Measurements from ENCODE around the gene L3MBTL4. TPM values are rescaled to one million over a fixed set of nuclear protein-coding genes. Genes with fewer than 3 reads are reported as not detected.
"Not testable (repeated sequence)": the region's sequence is repeated elsewhere in the genome, so short reads cannot be mapped to it uniquely, and the experiment has no call there.

L3MBTL4 gene
- total RNA-seq, 2 experiments from 2014 or later = 0.37 to 0.38 TPM

DNA sequence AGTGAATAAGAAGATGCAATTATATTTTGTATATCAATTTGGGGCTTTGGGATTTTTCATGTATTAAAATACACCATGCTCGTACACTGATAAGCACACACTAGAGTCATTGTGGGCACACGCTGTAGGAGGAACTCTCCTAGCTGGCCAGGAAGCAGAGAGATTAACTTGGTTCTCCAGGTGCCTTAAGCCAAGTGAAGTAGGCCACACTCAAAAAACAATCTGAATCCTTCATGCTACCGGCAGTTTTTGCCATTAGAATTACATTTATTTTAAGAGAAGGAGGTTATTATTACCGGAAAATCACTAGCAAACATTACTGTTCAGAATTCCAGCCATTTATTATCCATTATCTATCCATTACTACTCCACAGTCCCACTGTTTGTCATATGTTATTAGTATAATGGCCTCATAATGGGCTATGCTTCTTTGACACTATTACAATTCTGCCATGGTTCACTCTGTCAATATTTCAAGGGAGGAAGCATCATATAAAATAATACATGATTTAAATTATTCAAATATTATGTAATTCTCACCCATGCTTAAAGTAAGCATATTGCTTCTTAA, 214.4 kb downstream of the L3MBTL4 start:
- no peak overlapping the region for H3K27ac Mint-ChIP-seq
- no peaks in the 10 kb centered on the region for H3K27me3 Mint-ChIP-seq
- H3K36me3 Mint-ChIP-seq = no peaks in the 10 kb centered on the region
- H3K4me3 Mint-ChIP-seq = no peak overlapping the region
- H3K9me3 Mint-ChIP-seq = no peaks in the 10 kb centered on the region
- DNase-seq = no peak
- H3K4me1 Mint-ChIP-seq = no peaks in the 10 kb centered on the region

DNA sequence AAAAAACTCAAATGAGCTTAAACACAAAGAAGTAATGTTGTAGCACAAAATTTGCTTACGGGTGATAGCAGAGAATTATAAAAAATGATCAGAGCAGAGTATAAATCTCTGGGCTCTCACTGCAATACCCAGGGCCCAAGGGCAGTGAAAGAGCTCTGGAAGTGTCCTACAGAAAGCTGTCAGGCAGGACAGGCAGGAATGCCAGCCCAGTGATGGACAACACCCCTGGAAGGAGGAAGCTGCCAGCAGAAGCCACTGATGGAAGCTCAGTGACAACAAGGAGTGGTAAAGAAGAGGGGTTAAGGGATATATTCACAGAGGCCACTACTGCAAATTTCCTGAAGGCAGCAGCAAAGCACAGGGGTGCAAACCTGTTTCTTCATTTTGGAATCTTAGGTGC, 214.9 kb downstream of the L3MBTL4 start:
- Mint-ChIP-seq H3K4me1 (no peaks in the 10 kb centered on the region), H3K9me3 (no peaks in the 10 kb centered on the region), H3K27ac (no peak overlapping the region), H3K27me3 (no peaks in the 10 kb centered on the region), H3K4me3 (no peak overlapping the region), H3K36me3 (no peaks in the 10 kb centered on the region)
- DNase-seq = no peak

DNA sequence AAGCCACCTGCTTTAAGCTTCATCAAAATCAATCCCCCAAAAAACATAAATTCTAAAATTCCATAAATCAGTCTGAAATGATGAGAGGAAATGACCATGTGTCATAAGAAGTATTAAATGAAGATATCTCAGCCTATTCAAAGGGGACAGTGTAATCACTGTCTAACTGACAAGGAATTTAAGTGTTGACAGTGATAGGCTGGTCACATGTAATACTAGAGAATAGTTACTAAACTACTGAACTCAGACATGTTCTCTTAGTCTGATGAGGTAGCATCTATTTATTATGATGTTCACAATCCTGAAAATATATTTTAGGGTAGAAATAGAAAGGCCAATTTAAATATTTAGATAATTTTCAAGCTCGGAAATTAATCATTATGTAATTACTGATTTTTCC, 216.1 kb downstream of the L3MBTL4 start:
- H3K9me3 Mint-ChIP-seq = no peaks in the 10 kb centered on the region
- DNase-seq = no peak
- no peaks in the 10 kb centered on the region for H3K4me1 Mint-ChIP-seq
- no peaks in the 10 kb centered on the region for H3K27me3 Mint-ChIP-seq
- no peak overlapping the region for H3K27ac Mint-ChIP-seq
- H3K4me3 Mint-ChIP-seq = no peak overlapping the region
- no peaks in the 10 kb centered on the region for H3K36me3 Mint-ChIP-seq

DNA sequence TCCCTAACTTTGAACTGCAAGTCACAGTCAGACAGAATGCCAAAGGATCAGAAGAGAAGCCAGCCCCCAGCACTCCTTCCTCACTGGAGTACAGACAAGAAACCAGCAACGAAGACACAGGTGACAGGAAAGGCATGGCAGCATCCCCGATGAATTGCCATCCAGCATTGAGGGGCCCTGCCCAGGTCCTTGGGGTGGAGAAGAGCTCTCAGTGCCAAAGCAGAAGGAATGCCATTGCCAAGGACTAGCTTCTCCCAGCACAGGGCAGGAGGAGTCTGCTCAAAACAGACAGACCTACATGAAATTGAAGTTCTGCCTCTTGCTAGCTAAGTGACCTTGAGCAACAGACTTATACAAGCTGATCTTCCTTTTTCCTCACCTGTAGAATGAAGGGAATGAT, 220.1 kb downstream of the L3MBTL4 start:
- DNase-seq = no peak
- Mint-ChIP-seq H3K27ac (no peak overlapping the region), H3K4me1 (no peaks in the 10 kb centered on the region), H3K36me3 (no peaks in the 10 kb centered on the region), H3K9me3 (no peaks in the 10 kb centered on the region), H3K4me3 (no peak overlapping the region), H3K27me3 (no peaks in the 10 kb centered on the region)

DNA sequence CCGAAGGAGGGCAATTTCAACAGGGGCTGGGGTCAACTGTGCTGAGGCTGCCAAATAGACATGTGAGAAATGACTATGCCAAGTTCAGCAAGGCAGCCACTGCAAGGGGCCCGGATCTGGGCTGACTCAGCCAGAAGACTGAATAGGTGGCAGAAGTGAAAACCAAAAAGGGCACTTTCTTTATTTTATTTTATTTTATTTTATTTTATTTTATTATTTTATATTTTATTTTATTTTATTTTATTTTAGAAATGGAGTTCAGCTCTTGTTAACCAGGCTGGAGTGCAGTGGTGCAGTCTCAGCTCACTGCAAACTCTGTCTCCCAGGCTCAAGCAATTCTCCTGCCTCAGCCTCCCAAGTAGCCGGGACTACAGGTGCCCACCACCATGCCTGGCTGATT, 228.9 kb downstream of the L3MBTL4 start:
- not testable (repeated sequence) for H3K27me3 Mint-ChIP-seq, H3K4me1 Mint-ChIP-seq, H3K9me3 Mint-ChIP-seq, H3K27ac Mint-ChIP-seq, H3K4me3 Mint-ChIP-seq, H3K36me3 Mint-ChIP-seq, DNase-seq

DNA sequence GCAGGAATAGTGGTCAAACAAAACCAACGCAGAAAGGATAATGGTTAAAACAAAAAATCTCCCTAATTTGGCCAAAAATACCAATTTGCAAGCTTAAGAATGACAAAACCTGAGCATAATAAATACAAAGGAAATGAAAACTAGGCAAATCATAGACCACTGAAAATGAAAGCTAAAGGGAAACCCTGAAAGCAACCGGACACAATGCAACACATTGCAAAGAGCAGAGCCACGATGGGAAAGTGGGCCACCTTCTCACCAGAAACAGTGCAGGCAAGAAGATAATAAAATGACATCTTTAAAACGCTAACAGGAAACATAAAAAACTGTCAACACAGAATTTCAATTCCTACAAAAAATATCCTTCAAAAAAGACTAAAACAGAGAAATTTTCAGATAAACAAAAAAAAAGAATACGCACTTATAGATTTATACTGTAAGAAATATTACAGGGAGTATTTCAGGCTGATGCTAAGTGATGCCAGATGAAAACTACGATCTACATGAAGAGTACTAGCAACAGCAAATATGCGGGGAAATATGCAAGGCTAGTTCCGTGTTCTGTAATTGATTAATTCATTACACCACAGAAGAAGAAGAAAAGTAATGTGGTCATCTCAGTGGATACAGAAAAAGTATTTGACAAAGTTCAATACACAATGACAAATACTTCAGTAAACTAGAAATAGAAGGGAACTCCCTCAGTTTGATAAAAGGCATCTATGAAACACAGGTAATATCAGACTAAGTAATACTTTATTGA, 239.5 kb downstream of the L3MBTL4 start:
- no peak overlapping the region for H3K4me3 Mint-ChIP-seq

DNA sequence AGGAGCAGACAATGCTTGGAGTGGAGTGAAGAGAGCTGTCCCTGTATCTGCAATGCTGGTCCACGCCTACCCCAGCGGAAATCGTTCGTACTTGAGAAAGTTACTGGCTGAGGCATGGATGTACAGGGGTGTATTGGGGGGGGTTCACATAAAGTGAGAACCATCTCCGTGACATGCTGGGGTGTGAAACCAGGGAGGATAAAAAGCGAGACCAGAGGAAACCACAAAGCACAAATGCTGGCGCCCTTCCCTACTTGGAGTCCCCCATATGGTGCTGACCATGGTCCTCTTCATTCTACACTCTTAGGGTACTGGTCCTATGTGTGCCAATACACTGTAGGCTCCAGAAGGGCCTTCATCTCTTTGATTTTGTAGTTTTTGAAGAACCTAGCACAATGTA, 244.1 kb downstream of the L3MBTL4 start:
- H3K9me3 Mint-ChIP-seq = no peaks in the 10 kb centered on the region
- H3K27me3 Mint-ChIP-seq = peaks cover 5% of the 10 kb centered on the region
- H3K4me1 Mint-ChIP-seq = no peaks in the 10 kb centered on the region
- H3K27ac Mint-ChIP-seq = no peak overlapping the region
- no peaks in the 10 kb centered on the region for H3K36me3 Mint-ChIP-seq
- DNase-seq = no peak
- H3K4me3 Mint-ChIP-seq = no peak overlapping the region

More for the DNA sequence above, 239.5 kb downstream of the L3MBTL4 start:
- Mint-ChIP-seq H3K9me3 (no peaks in the 10 kb centered on the region), H3K27me3 (no peaks in the 10 kb centered on the region), H3K4me1 (no peaks in the 10 kb centered on the region), H3K36me3 (no peaks in the 10 kb centered on the region), H3K27ac (no peak overlapping the region)
- no peak for DNase-seq

DNA sequence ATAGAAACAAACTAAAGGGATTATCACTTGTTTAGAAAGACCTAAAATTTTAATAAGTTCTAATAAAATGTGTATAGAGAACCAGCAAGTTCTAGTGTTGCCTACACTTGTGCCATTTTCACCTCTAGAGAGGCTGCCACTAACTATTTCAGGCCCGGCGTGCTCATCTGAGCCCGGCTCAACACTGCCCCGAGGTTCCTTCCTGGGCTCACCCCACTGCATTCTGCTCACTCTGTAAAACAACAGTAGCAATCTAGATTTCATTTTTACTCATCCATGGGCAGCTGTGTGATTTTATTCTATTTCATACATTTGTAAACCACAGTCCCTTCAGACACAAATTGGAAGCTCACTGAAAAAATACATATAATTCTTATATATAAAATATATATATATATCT, 253.2 kb downstream of the L3MBTL4 start:
- DNase-seq = no peak
- H3K27ac Mint-ChIP-seq = no peak overlapping the region
- peaks cover 8% of the 10 kb centered on the region for H3K9me3 Mint-ChIP-seq
- H3K36me3 Mint-ChIP-seq = peaks cover 4% of the 10 kb centered on the region
- H3K4me1 Mint-ChIP-seq = no peaks in the 10 kb centered on the region
- H3K4me3 Mint-ChIP-seq = no peak overlapping the region
- H3K27me3 Mint-ChIP-seq = peaks cover 2% of the 10 kb centered on the region

DNA sequence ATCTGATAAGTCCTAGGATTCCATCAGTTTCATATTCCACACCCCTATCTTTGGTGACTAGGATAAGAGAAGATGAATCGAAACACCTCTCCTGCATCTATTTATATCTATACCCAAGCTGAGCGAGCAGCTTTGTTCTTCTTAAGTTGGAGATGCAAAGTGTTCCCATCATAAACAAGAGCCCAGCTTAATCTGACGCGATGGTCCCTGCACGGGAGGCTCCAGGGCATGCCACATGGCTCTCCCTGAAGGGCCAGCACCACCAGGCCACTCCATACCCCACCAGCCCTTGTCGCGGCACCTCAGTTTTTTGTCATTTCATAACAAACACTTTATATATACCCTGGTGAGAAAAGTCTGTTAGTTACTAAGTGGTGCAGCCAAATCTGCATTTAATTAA, 255.3 kb downstream of the L3MBTL4 start:
- Mint-ChIP-seq H3K27ac (no peak overlapping the region), H3K27me3 (no peaks in the 10 kb centered on the region)

DNA sequence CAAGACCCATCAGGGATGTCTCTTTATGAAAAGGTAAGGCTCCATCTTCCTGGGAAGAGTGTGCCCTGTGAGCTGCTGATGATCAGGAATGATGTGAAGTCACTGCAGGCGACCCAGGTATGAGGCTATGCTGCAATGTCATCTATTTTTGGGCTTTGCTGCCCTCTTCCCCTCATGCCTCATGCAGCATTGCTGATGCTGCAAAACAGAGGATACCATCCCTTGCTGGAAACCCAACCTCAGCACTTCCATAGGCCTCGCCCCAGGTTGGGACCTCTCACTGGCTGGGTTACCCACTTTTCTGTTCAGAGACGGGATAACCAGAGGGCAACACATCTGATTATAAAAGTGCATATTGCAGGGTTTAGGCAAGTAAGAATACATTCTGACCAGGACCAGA, 255.8 kb downstream of the L3MBTL4 start:
- H3K36me3 Mint-ChIP-seq = peaks cover 4% of the 10 kb centered on the region
- peaks cover 5% of the 10 kb centered on the region for H3K9me3 Mint-ChIP-seq
- no peak overlapping the region for H3K27ac Mint-ChIP-seq
- H3K27me3 Mint-ChIP-seq = no peaks in the 10 kb centered on the region
- DNase-seq = no peak
- H3K4me3 Mint-ChIP-seq = no peak overlapping the region
- no peaks in the 10 kb centered on the region for H3K4me1 Mint-ChIP-seq

More for the DNA sequence above, 255.3 kb downstream of the L3MBTL4 start:
- no peaks in the 10 kb centered on the region for H3K4me1 Mint-ChIP-seq
- H3K4me3 Mint-ChIP-seq = no peak overlapping the region
- H3K36me3 Mint-ChIP-seq = peaks cover 4% of the 10 kb centered on the region
- H3K9me3 Mint-ChIP-seq = peaks cover 6% of the 10 kb centered on the region
- DNase-seq = no peak

DNA sequence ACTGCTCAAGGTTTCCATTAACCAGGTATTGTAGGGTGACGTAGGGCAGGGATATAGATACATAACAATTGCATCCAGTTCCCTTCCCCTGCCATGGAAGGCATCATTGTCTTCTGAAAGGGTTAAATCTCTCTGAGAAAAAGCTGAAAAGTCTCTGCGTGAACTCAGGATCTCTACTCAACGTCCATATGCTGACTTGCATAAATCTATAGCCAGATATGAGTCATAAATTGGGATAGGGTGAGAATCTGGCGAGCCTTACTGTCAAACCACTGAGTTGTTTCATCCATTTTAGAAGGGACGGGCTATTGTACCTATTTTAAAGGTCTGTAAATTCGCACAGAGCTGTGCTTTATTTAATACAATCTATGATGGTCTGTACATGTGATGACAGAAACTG, 258.3 kb downstream of the L3MBTL4 start:
- Mint-ChIP-seq H3K27ac (no peak overlapping the region), H3K4me3 (no peak overlapping the region), H3K36me3 (no peaks in the 10 kb centered on the region), H3K9me3 (no peaks in the 10 kb centered on the region), H3K4me1 (no peaks in the 10 kb centered on the region), H3K27me3 (no peaks in the 10 kb centered on the region)
- no peak for DNase-seq

DNA sequence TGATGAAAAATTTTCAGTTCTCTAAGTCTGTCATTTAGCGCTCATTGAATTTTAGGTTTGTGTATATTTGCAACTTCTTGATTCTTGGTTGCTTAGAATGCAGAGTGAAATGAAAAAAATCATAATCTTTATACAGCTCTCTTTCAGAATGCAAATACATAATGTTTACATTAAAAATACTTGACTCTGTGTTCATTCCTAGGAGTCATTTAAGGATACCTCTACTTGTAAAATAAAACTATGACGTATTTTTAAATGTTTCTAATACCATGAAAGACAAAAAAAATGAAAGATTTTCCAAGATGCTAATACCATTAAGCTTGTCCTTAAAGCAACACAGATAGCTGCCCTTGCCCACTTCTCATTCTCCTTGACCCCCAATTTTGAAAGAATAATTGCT, 259.0 kb downstream of the L3MBTL4 start:
- H3K9me3 Mint-ChIP-seq = no peaks in the 10 kb centered on the region
- no peaks in the 10 kb centered on the region for H3K4me1 Mint-ChIP-seq
- no peaks in the 10 kb centered on the region for H3K27me3 Mint-ChIP-seq
- no peak overlapping the region for H3K27ac Mint-ChIP-seq
- H3K36me3 Mint-ChIP-seq = no peaks in the 10 kb centered on the region
- no peak overlapping the region for H3K4me3 Mint-ChIP-seq
- DNase-seq = no peak

DNA sequence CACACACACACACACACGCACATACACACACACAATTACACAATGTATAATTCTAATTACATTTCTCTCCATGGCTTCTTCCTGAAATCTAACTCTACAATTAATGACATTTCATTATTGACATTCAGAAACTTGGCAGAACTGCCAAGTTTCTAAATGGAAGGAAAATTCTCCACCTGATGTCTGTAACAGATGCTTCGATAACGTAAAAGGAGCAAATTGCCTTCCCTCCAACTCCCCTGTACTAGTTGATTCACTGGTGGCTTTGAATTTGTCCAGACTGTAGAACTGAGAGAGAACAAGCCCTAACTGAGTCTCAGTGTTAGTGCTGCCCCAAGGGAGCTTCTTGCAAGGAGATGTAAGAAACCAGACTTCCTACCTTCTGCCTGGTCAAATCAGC, 264.3 kb downstream of the L3MBTL4 start:
- Mint-ChIP-seq H3K36me3 (no peaks in the 10 kb centered on the region), H3K4me1 (no peaks in the 10 kb centered on the region), H3K27me3 (no peaks in the 10 kb centered on the region)

DNA sequence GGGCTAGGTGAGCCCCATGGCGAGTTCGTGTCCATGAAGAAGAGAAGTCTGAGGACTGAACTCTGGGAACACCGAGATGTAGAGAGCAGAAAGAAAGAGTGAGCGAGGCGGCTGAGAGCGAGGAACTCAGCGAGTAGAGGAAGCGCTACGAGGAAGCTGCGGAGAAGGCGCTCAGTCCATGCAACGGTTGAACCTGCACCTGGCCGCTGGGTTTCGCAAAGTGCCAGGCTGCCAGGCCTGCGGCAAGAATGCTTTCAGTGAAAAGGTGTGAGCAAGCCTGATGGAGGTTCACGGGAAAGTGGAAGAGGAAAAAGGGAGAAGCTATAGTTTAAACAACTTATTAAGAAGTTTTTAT, 268.4 kb downstream of the L3MBTL4 start:
- H3K27ac Mint-ChIP-seq = no peak overlapping the region
- no peak overlapping the region for H3K4me3 Mint-ChIP-seq
- no peak for DNase-seq
- H3K36me3 Mint-ChIP-seq = no peaks in the 10 kb centered on the region
- H3K9me3 Mint-ChIP-seq = no peaks in the 10 kb centered on the region
- H3K27me3 Mint-ChIP-seq = no peaks in the 10 kb centered on the region
- no peaks in the 10 kb centered on the region for H3K4me1 Mint-ChIP-seq

More for the DNA sequence above, 264.3 kb downstream of the L3MBTL4 start:
- no peak for DNase-seq
- Mint-ChIP-seq H3K27ac (no peak overlapping the region), H3K4me3 (no peak overlapping the region), H3K9me3 (no peaks in the 10 kb centered on the region)

DNA sequence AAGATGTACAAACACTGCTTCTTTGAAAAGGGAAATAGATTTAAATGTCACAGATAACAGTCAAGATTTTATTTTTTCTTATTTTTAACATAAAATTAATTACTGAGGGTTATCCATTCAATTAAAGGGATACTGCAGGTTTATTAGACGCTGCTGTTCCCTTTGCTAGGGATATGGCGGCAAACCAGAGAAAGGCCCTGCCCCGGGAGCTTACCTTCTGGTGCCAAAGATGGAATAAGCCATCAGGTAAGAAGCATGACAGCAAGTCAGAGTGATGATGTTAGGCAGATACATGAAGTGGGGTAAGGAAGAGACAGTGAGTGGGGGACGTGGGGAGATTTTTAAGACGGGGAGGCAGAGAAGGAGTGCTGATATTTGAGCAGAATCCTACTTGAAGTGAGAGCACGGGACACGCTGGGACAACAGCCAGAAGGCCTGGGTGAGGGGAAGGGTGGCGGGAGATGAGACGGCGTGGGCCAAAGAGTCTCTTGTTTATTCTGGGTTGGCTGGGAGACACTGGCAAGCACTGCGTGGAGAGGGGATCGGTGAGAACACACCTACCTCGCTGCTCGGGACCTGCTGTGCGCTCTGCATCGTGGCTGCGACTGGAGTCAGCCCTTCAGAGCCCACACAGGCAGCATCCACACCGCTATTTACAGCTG, 268.9 kb downstream of the L3MBTL4 start:
- H3K9me3 Mint-ChIP-seq = no peaks in the 10 kb centered on the region
- no peaks in the 10 kb centered on the region for H3K4me1 Mint-ChIP-seq
- no peak overlapping the region for H3K27ac Mint-ChIP-seq
- no peaks in the 10 kb centered on the region for H3K27me3 Mint-ChIP-seq
- H3K4me3 Mint-ChIP-seq = no peak overlapping the region
- no peak for DNase-seq
- no peaks in the 10 kb centered on the region for H3K36me3 Mint-ChIP-seq

DNA sequence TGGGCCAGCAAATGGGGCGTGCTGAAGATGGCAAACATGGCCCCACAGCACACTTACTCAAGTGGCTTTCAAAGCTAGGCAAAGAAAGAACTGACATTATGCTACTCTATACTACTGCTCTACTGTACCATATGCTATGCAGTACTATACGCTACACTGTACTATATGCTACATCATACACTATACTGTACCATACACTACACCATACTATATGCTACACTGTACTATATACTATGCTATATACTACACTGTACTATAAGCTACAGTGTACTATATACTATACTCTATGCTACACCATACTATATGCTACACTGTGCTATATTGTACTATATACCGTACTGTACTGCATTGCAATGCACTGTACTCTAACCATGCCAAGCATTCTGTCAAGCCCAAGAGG, 275.7 kb downstream of the L3MBTL4 start:
- Mint-ChIP-seq H3K9me3 (peaks cover 3% of the 10 kb centered on the region), H3K4me3 (no peak overlapping the region), H3K27me3 (no peaks in the 10 kb centered on the region), H3K4me1 (no peaks in the 10 kb centered on the region), H3K36me3 (no peaks in the 10 kb centered on the region), H3K27ac (no peak overlapping the region)
- DNase-seq = no peak

Measured in activated naive CD8-positive, alpha-beta T cell treated with anti-CD3 and anti-CD28 coated beads for 36 hours (primary cell).